OCI-LY7 (cell line): Measurements from ENCODE around the gene LYRM4. TPM values are rescaled to one million over a fixed set of nuclear protein-coding genes. Genes with fewer than 3 reads are reported as not detected.

ENCODE experiments used
- BruUV-seq: library from RNA; stranded (reverse); fragments of 400-500 nt; replicated peaks from 2 replicates; lab custom pipeline; 2021; lab: Mats Ljungman, UMichigan
- CTCF ChIA-PET: fragments of 300-600 bp; sonication (Branson Sonifier 250); formaldehyde crosslinking; loops from one replicate; lab custom pipeline; 2022; ENCODE audit warnings: antibody characterized with exemption; ENCODE audit not compliant: unreplicated experiment; lab: Charles Lee
- POLR2A ChIA-PET: fragments of 300-600 bp; sonication (Branson Sonifier 250); formaldehyde crosslinking; loops from one replicate; lab custom pipeline; 2022; ENCODE audit warnings: antibody characterized with exemption; lab: Charles Lee
- DNase-seq: peaks from one replicate; pipeline ENCODE4 v3.0.0-alpha.2; 2015; ENCODE audit warnings: low spot score
- H2AFZ ChIP-seq: fragments of 200-600 bp; sonication (generic), shearing (Covaris generic); 2 replicates; pipeline ENCODE4 v1.6.1; 2014; ENCODE audit warnings: mild to moderate bottlenecking, antibody characterized with exemption, low read length, moderate library complexity
- H3K27ac ChIP-seq: fragments of 200-600 bp; sonication (generic); 2 replicates; pipeline ENCODE4 v1.5.1; 2014; ENCODE audit warnings: mixed run types, low read depth, mild to moderate bottlenecking, moderate library complexity, low read length, inconsistent platforms; ENCODE audit not compliant: poor library complexity, severe bottlenecking
- H3K36me3 ChIP-seq: fragments of 200-600 bp; sonication (generic); 2 replicates; pipeline ENCODE4 v1.6.1; 2014; ENCODE audit warnings: mild to moderate bottlenecking, antibody characterized with exemption, low read length, moderate library complexity, mixed read lengths; ENCODE audit not compliant: insufficient read depth
- H3K4me1 ChIP-seq: fragments of 200-600 bp; sonication (generic); 2 replicates; pipeline ENCODE4 v1.5.1; 2014; ENCODE audit warnings: mild to moderate bottlenecking, low read length; ENCODE audit not compliant: insufficient read depth, poor library complexity, severe bottlenecking
- H3K4me2 ChIP-seq: fragments of 200-600 bp; sonication (generic); 2 replicates; pipeline ENCODE4 v1.6.1; 2014; ENCODE audit warnings: mild to moderate bottlenecking, low read length
- H3K4me3 ChIP-seq: fragments of 200-600 bp; sonication (generic); 2 replicates; pipeline ENCODE4 v1.5.1; 2014; ENCODE audit warnings: mild to moderate bottlenecking, low read depth, low read length; ENCODE audit not compliant: poor library complexity, severe bottlenecking
- H3K79me2 ChIP-seq: fragments of 200-600 bp; sonication (generic); 2 replicates; pipeline ENCODE4 v1.6.1; 2016; ENCODE audit warnings: low read depth, mild to moderate bottlenecking, low read length, moderate library complexity, mixed read lengths; ENCODE audit not compliant: insufficient read depth
- H3K9me2 ChIP-seq: fragments of 200-600 bp; sonication (generic); 2 replicates; pipeline ENCODE4 v1.6.1; 2016; ENCODE audit warnings: mild to moderate bottlenecking, low read length, mixed read lengths; ENCODE audit not compliant: insufficient read depth
- H3K9me3 ChIP-seq: fragments of 200-600 bp; sonication (generic); 2 replicates; pipeline ENCODE4 v1.6.1; 2014; ENCODE audit warnings: mild to moderate bottlenecking, mixed run types, low read length, mixed read lengths
- H4K20me1 ChIP-seq: fragments of 200-600 bp; sonication (generic); 2 replicates; pipeline ENCODE4 v1.6.1; 2014; ENCODE audit warnings: mild to moderate bottlenecking, antibody characterized with exemption, low read length, moderate library complexity, mixed read lengths; ENCODE audit not compliant: insufficient read depth
- CTCF ChIP-seq: fragments of 200-600 bp; sonication (generic); conservative IDR thresholded peaks from 2 replicates; pipeline ENCODE4 v1.5.1; 2014; ENCODE audit warnings: mild to moderate bottlenecking, antibody characterized with exemption, low read length, moderate library complexity, mixed read lengths
- EZH2phosphoT487 ChIP-seq: fragments of 200-600 bp; sonication (generic); IDR thresholded peaks from 2 replicates; pipeline ENCODE4 v1.6.1; 2018; ENCODE audit warnings: low read depth, borderline replicate concordance, mild to moderate bottlenecking, mixed run types, antibody characterized with exemption, low read length, moderate library complexity, mixed read lengths
- intact Hi-C: fragments of 100-400 bp; cut with micrococcal nuclease; formaldehyde crosslinking; loops from one replicate; pipeline ENCODE4 v1.10.0; 2022; ENCODE audit not compliant: unreplicated experiment
- total RNA-seq, 2 experiments: library from RNA; depleted of rRNA in 1 of 2; stranded (reverse); fragments of >200 nt in 1 of 2; shearing (Covaris generic) in 1 of 2; gene quantifications; 2 replicates each; pipeline ENCODE4 v1.2.3, GENCODE V29; 2014 to 2022

LYRM4 gene
- total RNA-seq, 2 experiments from 2014 or later = 19.6 to 34.3 TPM

- Histone ChIP-seq H3K9me3 (no peaks in the 10 kb centered on the region), H3K79me2 (no peaks in the 10 kb centered on the region), H2AFZ (no peak overlapping the region), H3K4me1 (no peaks in the 10 kb centered on the region), H3K4me2 (no peak overlapping the region), H3K4me3 (no peak overlapping the region), H4K20me1 (no peaks in the 10 kb centered on the region), H3K27ac (no peak overlapping the region), H3K36me3 (no peaks in the 10 kb centered on the region), H3K9me2 (no peaks in the 10 kb centered on the region)
- ChIA-PET CTCF (no interaction called here), POLR2A (interaction anchor here (0.6 to 1.0 kb wide), 2 partner anchors 15 to 189 kb away, joined by 3 read pairs; no protein-coding TSS in a partner anchor)
- intact Hi-C loops = no loop called here
- no peak for DNase-seq
- no TSS peak for BruUV-seq
- TF ChIP-seq EZH2phosphoT487 (no peak), CTCF (no peak)
These were observed 104.8 kb downstream of the LYRM4 start for GRCh38 chr6:5155906-5156305.

- H2AFZ ChIP-seq = no peak overlapping the region
- H3K27ac ChIP-seq = no peak overlapping the region
- no peaks in the 10 kb centered on the region for H3K79me2 ChIP-seq
- H3K4me3 ChIP-seq = no peak overlapping the region
- H3K4me2 ChIP-seq = no peak overlapping the region
- intact Hi-C loops = no loop called here
- TF ChIP-seq EZH2phosphoT487 (no peak), CTCF (no peak)
- ChIA-PET CTCF (no interaction called here), POLR2A (interaction anchor here (0.5 kb wide), 1 partner anchor 61 kb away, joined by 3 read pairs; no protein-coding TSS in a partner anchor)
- H3K9me2 ChIP-seq = no peaks in the 10 kb centered on the region
- DNase-seq = no peak
- no TSS peak for BruUV-seq
- H3K9me3 ChIP-seq = no peaks in the 10 kb centered on the region
- no peaks in the 10 kb centered on the region for H4K20me1 ChIP-seq
- H3K4me1 ChIP-seq = no peaks in the 10 kb centered on the region
- no peaks in the 10 kb centered on the region for H3K36me3 ChIP-seq
These were observed 107.6 kb downstream of the LYRM4 start for GRCh38 chr6:5153186-5153585.

DNA sequence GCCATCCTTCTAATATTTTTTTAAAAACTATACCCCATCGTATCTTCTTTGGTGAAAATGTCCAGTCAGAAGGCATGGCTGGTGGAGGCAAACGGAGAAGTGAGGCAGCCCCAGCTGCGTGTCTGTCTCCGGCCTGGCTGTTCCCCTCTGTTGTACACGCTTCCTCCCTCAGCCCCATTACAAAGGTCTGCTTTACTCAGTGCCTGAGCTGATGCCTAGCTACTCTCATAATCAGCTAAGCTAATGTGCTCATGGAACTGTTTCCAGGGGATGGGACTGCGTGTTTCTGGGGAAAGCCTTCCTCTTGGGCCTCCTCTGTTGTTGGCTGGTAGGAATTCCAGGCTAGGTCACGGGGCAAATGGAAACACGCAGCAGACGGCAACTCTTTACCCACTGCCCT is 108.3 kb downstream of the LYRM4 start:
- intact Hi-C loops = no loop called here
- BruUV-seq = no TSS peak
- no peak for DNase-seq
- TF ChIP-seq EZH2phosphoT487 = no peak
- H4K20me1 ChIP-seq = no peaks in the 10 kb centered on the region
- no peaks in the 10 kb centered on the region for H3K4me1 ChIP-seq
- no peak overlapping the region for H3K27ac ChIP-seq
- H3K9me3 ChIP-seq = no peaks in the 10 kb centered on the region
- no peaks in the 10 kb centered on the region for H3K9me2 ChIP-seq
- no peak overlapping the region for H3K4me3 ChIP-seq
- no peaks in the 10 kb centered on the region for H3K79me2 ChIP-seq
- ChIA-PET CTCF (interaction anchor here (0.8 kb wide), 1 partner anchor 8 kb away, joined by 3 read pairs; no protein-coding TSS in a partner anchor), POLR2A (no interaction called here)
- H2AFZ ChIP-seq = no peak overlapping the region
- H3K4me2 ChIP-seq = no peak overlapping the region
- no peaks in the 10 kb centered on the region for H3K36me3 ChIP-seq
